Measurements from ENCODE around the gene EPHA4. TPM values are rescaled to one million over a fixed set of nuclear protein-coding genes. Genes with fewer than 3 reads are reported as not detected.
A peak's percentile ranks its signal among the peaks of the same experiment; 100 is the strongest.
"Not testable (repeated sequence)": the region's sequence is repeated elsewhere in the genome, so short reads cannot be mapped to it uniquely, and the experiment has no call there.

EPHA4 gene
- total RNA-seq, 1 experiment from 2014 or later: 2.7 TPM

DNA sequence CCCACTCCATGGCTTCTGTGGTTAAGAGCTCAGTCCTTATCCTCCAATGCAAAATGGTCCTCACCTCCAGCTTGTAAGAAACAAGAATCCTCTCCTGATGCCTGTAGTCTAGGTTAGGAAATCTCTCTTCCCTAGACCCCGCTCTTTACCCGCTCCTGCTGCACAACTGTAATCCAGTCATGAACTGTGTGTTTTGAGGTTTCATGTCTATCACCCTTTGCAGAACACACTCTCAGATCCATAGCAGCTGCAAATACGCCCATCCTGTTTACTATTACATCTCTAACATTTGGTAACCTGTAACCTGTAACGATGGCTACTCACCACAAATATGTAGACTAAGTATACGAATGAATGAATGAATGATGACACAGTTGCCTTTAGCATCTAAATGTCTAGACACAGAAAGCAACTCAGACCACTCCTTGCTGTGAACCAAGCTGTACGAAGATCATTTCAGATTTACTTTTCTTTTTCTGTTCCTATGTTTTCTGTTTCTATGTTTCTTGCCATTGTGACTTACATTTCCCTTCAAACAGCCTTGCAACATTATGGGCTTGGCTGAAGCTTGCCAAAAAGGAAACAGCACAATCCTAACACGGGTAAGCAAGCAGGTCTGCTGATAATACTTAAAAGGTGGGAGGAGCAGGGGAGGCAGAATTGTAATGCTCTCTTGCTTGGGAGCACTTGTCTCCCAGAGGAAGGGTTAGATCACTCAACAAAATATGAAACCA, 53.7 kb downstream of the EPHA4 start:
- no peak for DNase-seq (ENCODE audit: low read depth in 1 of 2, low spot score in 2 of 2)
- H3K9me3 ChIP-seq (replicated peaks): no peaks in the 10 kb centered on the region
- peaks cover 15% of the 10 kb centered on the region for H3K4me1 ChIP-seq (replicated peaks)
- no peaks in the 10 kb centered on the region for H3K36me3 ChIP-seq
- no peak overlapping the region for H3K4me3 ChIP-seq
- H3K27me3 ChIP-seq (replicated peaks): no peaks in the 10 kb centered on the region
- peak overlapping the region; percentile 15; the same call in 1 of the 2 replicates for H3K27ac ChIP-seq

DNA sequence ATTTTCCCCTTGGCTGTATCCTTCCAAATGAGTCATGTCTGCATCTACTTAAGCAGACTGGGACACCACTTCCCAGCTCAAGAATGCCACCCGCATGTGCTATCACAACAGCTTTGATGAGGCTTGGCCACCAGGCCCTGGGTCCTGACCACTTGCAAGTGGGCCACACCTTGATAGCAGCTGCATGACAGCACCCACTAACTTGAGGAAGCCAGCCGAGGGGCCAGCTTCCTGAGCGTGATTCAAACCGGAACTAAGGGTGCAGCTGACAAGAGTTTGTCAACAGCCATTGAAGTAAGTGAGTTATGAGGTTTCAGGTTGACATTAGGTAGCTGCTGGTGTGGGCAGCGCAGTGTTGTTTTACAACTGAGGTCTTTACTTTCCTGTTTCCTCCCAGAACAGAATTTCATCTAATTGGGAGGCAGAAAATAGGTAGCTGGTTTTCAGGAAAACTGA, 54.4 kb downstream of the EPHA4 start:
- Histone ChIP-seq H3K27ac (peak overlapping the region; percentile 15; the same call in 1 of the 2 replicates), H3K27me3 (replicated peaks) (no peaks in the 10 kb centered on the region), H3K4me1 (replicated peaks) (peaks cover 15% of the 10 kb centered on the region), H3K9me3 (replicated peaks) (no peaks in the 10 kb centered on the region), H3K36me3 (no peaks in the 10 kb centered on the region), H3K4me3 (no peak overlapping the region)
- DNase-seq (ENCODE audit: low read depth in 1 of 2, low spot score in 2 of 2): peak; percentile 42 to 66

DNA sequence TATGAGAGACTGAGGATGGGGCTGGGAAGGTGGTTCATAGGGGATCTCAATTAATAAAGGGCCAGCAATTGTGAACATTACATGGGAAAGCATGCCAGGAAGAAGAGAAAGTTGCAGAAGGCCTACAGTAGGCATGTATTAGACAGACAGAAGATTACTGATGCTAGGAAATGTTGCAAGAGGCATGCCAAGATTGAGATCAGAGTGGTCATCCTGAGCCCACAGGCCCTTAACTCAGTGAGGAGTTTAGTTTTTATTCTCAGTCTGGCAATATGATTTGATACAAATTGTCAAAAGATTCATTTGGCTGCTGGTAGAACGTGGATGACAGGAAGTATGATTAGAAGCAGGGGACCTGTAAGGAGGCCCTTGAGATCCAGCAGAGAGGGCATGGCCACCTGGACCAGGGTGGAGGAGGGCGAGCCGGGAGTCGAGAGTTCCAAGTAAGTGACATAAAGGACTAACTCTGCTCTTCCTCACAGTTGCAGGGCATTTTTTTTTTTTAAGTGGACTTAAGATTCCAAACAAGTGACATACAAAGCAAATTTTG, 54.9 kb downstream of the EPHA4 start:
- H3K27ac ChIP-seq: no peak overlapping the region; the same call in 1 of the 2 replicates
- H3K4me3 ChIP-seq: no peak overlapping the region
- H3K9me3 ChIP-seq (replicated peaks): no peaks in the 10 kb centered on the region
- DNase-seq (ENCODE audit: low read depth in 1 of 2, low spot score in 2 of 2): no peak
- no peaks in the 10 kb centered on the region for H3K27me3 ChIP-seq (replicated peaks)
- H3K4me1 ChIP-seq (replicated peaks): peaks cover 15% of the 10 kb centered on the region
- H3K36me3 ChIP-seq: no peaks in the 10 kb centered on the region

DNA sequence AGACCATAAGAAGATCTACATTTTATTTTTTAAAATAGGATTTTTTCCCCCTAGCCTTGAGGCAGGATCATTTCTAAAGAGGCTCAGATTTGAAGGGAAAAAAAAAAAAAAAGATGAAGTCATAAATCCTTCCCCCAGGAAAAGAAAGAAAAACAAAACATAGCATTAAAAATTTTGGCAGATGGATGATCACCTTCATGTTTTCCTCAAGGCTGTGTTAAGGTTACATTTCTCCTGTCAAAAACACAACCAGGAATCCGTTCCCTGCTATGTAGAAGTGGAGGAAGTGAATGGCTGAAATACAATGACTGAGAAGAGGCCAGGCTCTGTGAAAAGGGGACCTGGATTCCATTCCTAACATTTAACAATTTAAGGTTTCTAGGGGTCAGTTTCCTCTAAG, 56.2 kb downstream of the EPHA4 start:
- H3K27ac ChIP-seq: no peak overlapping the region

DNA sequence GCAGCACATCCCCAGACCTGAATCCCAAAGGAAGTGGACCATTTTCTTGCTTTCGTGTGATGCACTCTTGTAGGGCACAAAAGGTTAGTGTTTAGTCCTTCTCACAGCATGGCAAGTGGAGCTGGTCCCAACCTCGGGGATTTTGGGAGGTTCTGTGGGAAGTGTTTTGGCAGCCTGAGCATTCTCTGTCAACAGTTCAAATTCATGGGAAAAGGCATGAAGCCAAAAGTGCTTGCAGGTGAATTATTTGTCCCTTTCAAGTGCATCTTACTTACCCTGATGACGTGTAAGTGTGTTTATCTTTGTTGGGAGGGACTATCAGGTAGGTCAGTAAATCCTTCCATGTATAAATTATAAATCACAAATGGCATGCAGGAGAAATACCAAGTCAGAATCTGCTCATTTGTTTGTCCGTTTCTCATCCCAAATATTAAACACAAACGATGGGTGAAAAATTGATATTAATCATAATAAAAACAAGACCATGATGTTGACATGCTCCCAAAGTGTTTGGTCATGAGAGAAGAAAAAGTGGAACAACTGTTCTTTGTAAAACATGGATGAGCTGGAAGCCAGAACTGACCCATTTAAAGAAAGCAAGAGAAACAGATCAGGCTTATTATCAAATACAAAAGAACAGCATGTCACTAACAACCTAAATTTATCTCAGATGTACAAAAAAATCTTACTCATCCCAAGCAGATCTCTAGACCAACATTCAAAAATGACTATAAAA, 57.6 kb downstream of the EPHA4 start:
- no peaks in the 10 kb centered on the region for H3K36me3 ChIP-seq
- H3K27me3 ChIP-seq (replicated peaks): no peaks in the 10 kb centered on the region
- no peak for DNase-seq (ENCODE audit: low read depth in 1 of 2, low spot score in 2 of 2)
- peaks cover 15% of the 10 kb centered on the region for H3K4me1 ChIP-seq (replicated peaks)
- no peak overlapping the region for H3K27ac ChIP-seq
- H3K9me3 ChIP-seq (replicated peaks): no peaks in the 10 kb centered on the region
- no peak overlapping the region for H3K4me3 ChIP-seq

More for the DNA sequence above, 56.2 kb downstream of the EPHA4 start:
- DNase-seq (ENCODE audit: low read depth in 1 of 2, low spot score in 2 of 2): no peak
- Histone ChIP-seq H3K9me3 (replicated peaks) (no peaks in the 10 kb centered on the region), H3K4me3 (no peak overlapping the region), H3K27me3 (replicated peaks) (no peaks in the 10 kb centered on the region), H3K4me1 (replicated peaks) (peaks cover 15% of the 10 kb centered on the region), H3K36me3 (no peaks in the 10 kb centered on the region)

DNA sequence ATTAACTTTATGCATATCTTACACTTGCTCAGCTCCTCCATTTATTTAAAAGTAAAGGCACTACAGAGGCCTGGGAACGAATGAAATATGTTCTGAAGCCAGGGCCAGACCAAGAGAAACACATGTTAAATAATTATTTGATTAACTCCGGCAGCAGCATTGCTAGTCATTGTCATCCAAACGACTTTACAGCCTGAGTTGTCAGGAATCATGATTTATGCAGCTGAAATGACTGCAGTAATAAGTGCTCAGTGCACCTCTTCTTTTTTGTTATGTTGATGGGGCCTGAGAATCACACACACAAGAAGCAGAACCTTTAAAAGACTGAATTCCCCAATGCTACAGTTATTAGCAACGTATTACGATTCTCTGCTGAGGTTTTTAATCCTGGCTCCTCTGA, 58.9 kb downstream of the EPHA4 start:
- DNase-seq (ENCODE audit: low read depth in 1 of 2, low spot score in 2 of 2): no peak
- H3K27ac ChIP-seq: no peak overlapping the region
- H3K4me1 ChIP-seq (replicated peaks): peaks cover 13% of the 10 kb centered on the region
- no peaks in the 10 kb centered on the region for H3K27me3 ChIP-seq (replicated peaks)
- no peak overlapping the region for H3K4me3 ChIP-seq
- H3K9me3 ChIP-seq (replicated peaks): no peaks in the 10 kb centered on the region
- no peaks in the 10 kb centered on the region for H3K36me3 ChIP-seq

DNA sequence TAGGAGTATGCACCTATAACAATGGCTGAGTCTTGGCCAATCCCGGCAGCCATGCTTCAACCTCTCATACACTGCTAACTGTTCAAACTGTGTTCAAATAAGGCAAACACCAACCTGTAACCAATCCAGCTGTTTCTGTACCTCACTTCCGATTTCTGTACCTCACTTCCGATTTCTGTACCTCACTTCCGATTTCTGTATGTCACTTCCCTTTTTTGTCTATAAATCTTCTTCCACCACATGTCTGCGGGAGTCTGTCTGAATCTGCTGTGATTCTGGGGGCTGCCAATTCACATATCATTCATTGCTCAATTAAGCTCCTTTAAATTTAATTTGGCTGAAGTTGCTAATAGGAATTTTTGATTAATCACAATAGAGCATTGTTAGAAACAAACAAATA, 60.8 kb downstream of the EPHA4 start:
- not testable (repeated sequence) for H3K9me3 ChIP-seq (replicated peaks); H3K4me3 ChIP-seq; H3K4me1 ChIP-seq (replicated peaks); H3K36me3 ChIP-seq; H3K27ac ChIP-seq; DNase-seq (ENCODE audit: low read depth in 1 of 2, low spot score in 2 of 2); H3K27me3 ChIP-seq (replicated peaks)

DNA sequence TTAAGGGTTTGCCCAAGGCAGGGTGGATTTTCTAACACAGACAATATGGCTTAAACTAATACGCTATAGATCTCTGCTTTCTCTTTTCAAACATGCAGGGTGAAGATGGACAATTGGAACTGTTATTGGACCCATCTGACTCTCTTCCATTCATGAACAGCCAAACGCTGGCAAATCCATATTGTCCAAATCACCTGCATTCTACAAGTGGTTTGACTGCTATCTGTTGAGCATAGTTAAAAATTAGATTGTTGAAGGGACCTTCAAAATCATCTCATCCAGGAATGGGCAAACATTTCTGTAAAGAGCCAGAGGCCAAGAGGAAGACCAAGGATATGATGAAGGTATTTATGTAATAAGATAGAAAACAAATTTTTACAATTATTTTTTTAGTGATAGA, 65.6 kb downstream of the EPHA4 start:
- DNase-seq (ENCODE audit: low read depth in 1 of 2, low spot score in 2 of 2): no peak
- Histone ChIP-seq H3K27ac (no peak overlapping the region), H3K4me1 (replicated peaks) (no peaks in the 10 kb centered on the region), H3K4me3 (no peak overlapping the region), H3K9me3 (replicated peaks) (no peaks in the 10 kb centered on the region), H3K36me3 (no peaks in the 10 kb centered on the region), H3K27me3 (replicated peaks) (no peaks in the 10 kb centered on the region)

DNA sequence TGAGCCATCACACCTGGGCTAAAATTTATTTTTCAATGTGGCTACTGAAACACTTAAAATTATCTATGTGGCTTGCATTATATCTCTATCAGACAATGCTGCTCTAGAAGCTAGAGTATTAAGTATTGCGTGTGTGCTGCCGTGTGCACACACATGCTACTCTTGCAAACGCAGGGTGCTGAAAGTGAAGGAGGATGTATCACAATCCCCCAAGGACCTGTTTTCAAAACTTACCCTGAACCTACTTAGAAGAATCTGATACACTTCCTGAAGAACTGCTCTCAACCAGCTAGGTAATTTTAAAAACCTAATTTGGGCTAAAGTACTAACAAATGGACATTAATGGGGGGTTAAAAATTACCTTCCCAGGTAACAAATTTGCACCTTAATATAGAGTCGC, 66.5 kb downstream of the EPHA4 start:
- H3K27me3 ChIP-seq (replicated peaks): no peaks in the 10 kb centered on the region
- no peak overlapping the region for H3K4me3 ChIP-seq

DNA sequence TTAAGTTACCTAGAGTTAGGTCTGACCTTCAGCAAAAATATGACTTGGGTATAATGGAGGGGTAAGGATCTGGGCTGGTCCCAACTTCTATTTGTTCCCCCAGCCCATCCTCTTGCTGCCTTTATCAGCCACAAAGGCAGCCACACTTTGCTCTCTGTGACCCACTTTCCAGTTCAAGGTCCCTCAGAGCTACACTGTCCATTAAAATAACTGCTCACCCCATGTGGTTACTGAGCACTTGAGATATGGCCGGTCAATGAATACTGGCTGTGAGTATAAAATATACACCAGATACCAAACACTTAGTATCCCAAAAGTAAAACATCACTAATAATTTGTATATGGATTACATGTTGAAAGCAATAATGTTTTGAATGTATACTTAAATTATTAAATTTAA, 67.2 kb downstream of the EPHA4 start:
- no peaks in the 10 kb centered on the region for H3K9me3 ChIP-seq (replicated peaks)
- H3K27ac ChIP-seq: no peak overlapping the region
- H3K4me3 ChIP-seq: no peak overlapping the region
- no peak for DNase-seq (ENCODE audit: low read depth in 1 of 2, low spot score in 2 of 2)
- H3K36me3 ChIP-seq: no peaks in the 10 kb centered on the region
- no peaks in the 10 kb centered on the region for H3K4me1 ChIP-seq (replicated peaks)
- H3K27me3 ChIP-seq (replicated peaks): no peaks in the 10 kb centered on the region

More for the DNA sequence above, 66.5 kb downstream of the EPHA4 start:
- Histone ChIP-seq H3K27ac (no peak overlapping the region), H3K4me1 (replicated peaks) (no peaks in the 10 kb centered on the region), H3K9me3 (replicated peaks) (no peaks in the 10 kb centered on the region), H3K36me3 (no peaks in the 10 kb centered on the region)
- DNase-seq (ENCODE audit: low read depth in 1 of 2, low spot score in 2 of 2): no peak

DNA sequence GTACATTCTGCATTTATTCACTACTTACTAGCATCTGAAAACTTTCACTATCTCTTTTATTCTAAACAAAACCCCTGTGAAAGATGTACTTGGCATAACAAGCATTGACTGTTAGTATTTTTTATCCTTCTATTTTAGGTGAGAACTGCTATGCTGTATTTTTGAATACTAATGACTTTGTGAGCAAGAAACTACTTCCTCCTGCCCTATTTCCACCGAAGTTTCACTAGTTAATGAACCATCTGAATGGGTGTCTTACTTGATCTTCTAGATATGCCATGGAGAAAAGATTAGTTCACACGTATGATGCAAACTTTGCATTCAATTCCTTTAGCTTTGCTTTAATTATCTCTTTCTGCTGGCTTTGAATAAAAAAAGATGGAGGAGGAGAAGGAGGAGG, 68.1 kb downstream of the EPHA4 start:
- Histone ChIP-seq H3K4me1 (replicated peaks) (no peaks in the 10 kb centered on the region), H3K27ac (no peak overlapping the region), H3K27me3 (replicated peaks) (no peaks in the 10 kb centered on the region), H3K4me3 (no peak overlapping the region), H3K9me3 (replicated peaks) (no peaks in the 10 kb centered on the region), H3K36me3 (no peaks in the 10 kb centered on the region)
- no peak for DNase-seq (ENCODE audit: low read depth in 1 of 2, low spot score in 2 of 2)

DNA sequence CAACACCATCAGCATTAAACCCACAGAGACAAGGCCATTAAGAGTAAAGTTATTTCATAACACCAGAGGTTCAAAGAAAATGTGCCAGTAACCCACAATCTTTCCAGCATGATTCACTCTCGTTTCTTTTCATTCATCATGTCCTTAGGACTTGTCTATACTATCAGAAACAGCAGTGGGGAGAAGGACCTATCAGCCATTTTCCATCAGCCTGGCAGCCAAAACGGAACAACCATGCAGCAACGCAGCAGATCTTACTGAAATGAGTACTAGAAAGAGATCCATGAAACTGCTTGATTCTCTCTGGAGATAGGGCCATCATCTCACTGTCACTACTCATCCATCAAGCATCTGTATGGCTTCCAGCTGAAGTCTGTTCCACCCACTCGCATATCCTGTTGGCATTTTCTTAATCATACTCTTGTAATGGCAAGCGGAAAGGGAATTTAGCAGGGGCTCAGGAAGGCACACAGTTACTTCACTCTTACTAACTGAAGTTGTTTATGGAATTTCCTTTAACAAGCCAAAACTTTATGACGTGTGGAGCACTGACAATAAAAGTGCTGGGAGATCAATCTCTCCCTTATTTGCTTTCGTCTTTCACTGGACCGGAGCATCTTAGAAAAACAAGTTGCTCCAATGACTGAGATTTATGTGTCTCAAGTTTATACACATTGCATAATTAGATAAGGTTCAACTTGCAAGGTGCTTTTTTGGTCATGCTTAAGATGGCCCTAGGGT, 69.7 kb downstream of the EPHA4 start:
- Histone ChIP-seq H3K27ac (no peak overlapping the region), H3K4me1 (replicated peaks) (no peaks in the 10 kb centered on the region), H3K36me3 (no peaks in the 10 kb centered on the region), H3K27me3 (replicated peaks) (no peaks in the 10 kb centered on the region), H3K9me3 (replicated peaks) (no peaks in the 10 kb centered on the region), H3K4me3 (no peak overlapping the region)
- no peak for DNase-seq (ENCODE audit: low read depth in 1 of 2, low spot score in 2 of 2)

DNA sequence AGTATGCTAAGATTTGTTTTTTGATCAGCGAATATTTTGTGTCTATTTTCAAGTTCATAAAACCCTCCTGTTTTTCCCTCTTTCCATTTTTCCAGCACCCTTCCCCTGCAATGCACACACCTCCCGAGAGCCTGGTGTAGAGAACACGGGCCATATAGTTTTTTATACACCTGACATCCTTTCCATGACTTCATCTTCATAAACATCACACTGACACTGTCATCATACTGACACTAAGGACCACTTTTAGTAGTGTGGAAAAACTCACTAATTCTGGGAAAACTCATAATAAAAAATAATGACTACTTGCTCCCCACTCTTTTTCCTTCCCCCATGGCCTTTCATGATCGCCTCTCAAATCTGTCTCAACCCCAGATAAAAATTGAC, 70.2 kb downstream of the EPHA4 start:
- Histone ChIP-seq H3K27me3 (replicated peaks) (no peaks in the 10 kb centered on the region), H3K4me3 (no peak overlapping the region), H3K36me3 (no peaks in the 10 kb centered on the region), H3K4me1 (replicated peaks) (no peaks in the 10 kb centered on the region), H3K27ac (no peak overlapping the region), H3K9me3 (replicated peaks) (no peaks in the 10 kb centered on the region)
- no peak for DNase-seq (ENCODE audit: low read depth in 1 of 2, low spot score in 2 of 2)

All from SJSA1 (cell line).